Inferior parietal cortex (tissue), 1 donor: ENCODE results near the gene FUBP1.
A peak's percentile ranks its signal among the peaks of the same experiment; 100 is the strongest.
"Not testable (repeated sequence)": the region's sequence is repeated elsewhere in the genome, so short reads cannot be mapped to it uniquely, and the experiment has no call there.

Source experiments
- DNase-seq: peaks from one replicate; pipeline ENCODE4 v3.0.0-alpha.2; 2016; ENCODE audit errors: extremely low spot score

FUBP1 gene

DNA sequence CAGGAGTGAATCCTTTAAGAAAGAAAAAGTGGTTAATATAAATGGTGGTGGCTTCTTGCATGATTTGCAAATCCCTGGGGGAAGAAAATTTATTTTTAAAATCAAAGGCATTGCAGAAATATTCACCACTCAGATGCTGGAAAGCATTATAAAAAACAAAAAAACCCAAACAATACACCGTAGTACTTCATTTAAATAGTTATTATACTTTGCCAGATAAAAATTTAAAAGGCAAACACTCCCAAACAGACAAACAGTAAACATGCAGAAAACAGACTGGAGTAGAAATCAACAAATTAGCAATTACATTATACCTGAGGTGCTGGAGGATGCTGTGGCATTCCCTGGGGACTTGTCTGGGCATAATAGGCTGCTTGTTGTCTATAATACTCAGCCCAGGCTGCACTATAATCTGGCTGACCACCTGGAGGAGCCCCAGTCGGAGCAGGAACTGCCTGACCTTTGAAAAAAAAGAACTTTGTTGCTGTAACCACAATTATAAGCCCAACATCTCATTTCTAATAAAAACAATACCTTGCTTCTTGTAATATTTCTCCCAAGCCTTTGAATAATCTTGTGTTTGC, 29.9 kb downstream of the FUBP1 start:
- no peak for DNase-seq

- DNase-seq = no peak
Measured at GRCh38 chr1:77945345-77945744, 33.5 kb downstream of the FUBP1 start.

GRCh38 chr1:77942400-77943140, 36.3 kb downstream of the FUBP1 start:
- DNase-seq = no peak

DNA sequence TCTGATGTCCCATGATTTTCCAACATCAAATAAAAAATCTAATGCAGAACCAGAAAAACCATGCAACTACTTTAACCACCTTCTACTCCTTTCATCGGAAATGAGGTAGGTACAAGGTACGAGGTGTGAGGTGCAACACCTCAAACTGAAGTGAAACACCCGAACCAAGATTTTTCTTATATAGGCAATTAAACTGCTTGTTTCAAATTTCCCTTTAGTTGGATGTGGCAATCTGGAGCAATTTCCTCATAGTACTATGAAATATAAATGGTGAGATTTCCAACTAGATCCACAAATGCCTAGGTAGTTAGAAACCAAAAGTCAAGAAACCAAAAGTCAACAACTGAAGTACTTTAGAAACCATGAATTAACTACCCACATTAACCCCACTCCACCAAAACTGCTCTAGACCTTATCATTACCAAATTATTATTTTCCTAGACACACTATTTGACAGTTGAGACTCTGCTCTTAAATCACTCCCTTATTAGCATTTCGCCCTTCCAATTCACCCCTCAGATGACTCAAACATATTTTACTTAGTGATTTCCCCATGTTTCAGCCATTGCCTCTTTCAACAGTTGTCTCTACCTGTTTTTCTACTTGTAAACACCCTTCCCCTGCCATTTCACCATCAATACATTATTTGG, 37.8 kb downstream of the FUBP1 start:
- no peak for DNase-seq

DNA sequence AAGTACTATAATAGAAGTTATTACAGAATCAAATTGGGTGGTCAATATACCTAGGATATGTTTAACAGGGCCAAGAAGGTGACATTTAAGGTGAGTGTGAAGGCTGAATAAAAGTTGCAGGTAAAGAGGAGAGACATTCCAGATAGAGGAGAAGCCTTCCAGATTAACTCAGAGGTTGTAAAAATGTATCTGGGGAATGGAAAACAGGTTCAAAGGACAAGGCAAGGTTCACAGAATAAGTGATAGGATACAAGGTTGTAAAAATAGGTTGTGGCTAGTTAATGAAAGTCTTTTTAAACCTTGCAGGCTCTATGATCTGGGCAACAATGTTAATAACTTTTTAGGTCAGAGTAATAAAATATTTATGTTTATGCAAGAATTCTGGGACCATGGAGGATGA, 40.2 kb downstream of the FUBP1 start:
- DNase-seq = no peak

DNA sequence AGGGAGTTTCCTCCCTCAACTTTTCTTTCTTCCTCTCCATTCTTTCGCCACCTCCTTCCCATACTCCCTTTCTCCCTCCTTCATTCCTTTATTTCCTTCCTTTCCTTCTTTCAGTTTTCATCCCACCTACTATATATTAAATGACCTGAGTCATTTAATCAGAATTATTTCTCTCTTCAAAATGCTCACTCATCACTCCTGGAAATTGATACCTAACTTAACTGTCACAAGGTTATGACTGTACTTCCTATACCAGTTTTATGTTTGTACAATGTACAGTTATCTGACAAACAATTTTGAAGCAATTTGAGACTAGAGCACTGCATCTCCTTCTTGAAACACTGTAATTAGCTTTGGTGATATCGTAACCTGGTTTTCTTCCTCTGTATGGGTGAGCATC, 49.1 kb downstream of the FUBP1 start:
- DNase-seq = no peak

GRCh38 chr1:77927414-77927813, 51.5 kb downstream of the FUBP1 start:
- no peak for DNase-seq

DNA sequence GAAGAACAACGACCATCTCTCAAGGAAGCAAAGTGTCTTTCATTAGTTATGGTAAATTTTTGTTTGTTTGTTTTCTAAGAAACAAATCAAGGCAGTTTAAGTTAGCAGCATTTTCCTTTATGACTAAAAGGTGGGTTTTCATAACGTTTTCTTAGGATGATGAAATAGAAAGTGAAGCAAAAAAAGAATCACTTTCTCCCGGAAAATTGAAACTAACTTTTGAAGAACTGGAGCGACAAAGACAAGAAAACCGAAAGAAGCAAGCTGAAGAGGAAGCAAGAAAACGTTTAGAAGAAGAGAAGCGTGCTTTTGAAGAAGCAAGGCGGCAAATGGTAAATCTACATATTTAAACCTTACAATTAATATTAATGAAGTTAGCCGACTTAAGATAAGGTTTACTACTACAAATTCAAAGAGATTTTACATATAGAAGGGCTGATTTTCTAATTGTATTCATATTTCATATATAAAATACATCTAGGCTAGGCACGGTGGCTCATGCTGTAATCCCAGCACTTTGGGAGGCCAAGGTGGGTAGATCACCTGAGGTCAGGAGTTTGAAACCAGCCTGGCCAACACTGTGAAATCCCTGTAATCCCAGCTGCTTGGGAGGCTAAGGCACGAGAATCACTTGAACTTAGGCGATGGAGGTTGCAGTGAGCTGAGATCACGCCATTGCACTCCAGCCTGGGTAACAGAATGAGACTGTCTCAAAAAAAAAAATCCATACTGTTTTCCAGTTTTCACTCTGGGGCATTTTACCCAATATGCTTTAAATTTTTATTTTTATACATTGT, 52.1 kb downstream of the FUBP1 start:
- DNase-seq = no peak

DNA sequence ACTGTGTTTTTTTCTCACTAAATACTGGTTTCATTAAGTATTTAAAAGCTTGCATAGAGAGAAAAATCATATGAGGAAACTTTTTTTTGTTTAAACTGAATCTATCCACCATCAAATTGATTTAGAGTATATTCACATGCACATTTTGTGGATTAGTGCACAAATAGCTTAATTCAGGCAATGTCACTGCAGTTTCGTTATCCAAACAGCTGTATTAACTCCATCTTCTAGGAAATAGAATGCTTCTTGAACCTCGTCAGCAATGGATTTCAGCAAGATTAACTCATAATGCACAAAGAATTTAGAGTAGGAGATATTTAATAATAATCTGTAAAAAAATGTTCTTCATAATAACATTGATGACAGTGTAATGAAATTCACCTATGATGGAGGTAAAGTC, 52.9 kb downstream of the FUBP1 start:
- no peak for DNase-seq

- no peak for DNase-seq
Measured at GRCh38 chr1:77925518-77925917, 53.4 kb downstream of the FUBP1 start.

GRCh38 chr1:77918918-77919317, 60.0 kb downstream of the FUBP1 start:
- not testable (repeated sequence) for DNase-seq

DNA sequence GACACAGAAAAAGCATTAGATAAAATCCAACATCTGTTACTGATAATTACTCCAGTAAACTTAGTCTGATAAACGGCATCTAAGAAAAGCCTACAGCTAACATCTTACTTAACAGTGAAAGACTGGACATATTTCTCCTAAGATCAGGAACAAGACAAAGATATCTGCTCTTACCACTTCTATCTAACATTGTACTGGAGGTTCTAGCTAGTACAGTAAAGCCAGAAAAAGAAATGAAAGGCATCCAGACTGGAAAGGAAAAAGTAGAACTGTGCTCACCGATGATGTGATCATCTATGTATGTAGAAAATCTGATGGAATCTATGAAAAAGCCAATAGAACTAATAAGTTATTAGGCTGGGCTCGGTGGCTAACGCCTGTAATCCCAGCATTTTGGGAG, 68.8 kb downstream of the FUBP1 start:
- DNase-seq = no peak

DNA sequence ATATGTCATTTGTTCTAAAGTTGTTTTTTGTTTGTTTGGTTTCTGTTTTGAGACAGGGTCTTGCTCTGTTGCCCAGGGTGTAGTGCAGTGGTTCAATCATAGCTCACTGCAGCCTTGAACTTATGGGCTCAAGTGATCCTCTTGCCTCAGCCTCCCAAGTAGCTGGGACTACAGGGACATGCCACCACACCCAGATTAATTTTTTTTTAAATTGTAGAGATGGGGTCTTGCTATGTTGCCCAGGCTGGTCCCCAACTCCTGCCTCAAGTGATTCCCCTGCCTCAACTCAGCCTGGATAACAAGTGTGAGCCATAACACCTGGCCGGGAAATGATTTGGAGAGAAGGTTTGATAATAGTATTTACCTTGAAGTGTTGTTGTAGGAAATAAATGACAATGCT, 72.2 kb downstream of the FUBP1 start:
- no peak for DNase-seq

DNA sequence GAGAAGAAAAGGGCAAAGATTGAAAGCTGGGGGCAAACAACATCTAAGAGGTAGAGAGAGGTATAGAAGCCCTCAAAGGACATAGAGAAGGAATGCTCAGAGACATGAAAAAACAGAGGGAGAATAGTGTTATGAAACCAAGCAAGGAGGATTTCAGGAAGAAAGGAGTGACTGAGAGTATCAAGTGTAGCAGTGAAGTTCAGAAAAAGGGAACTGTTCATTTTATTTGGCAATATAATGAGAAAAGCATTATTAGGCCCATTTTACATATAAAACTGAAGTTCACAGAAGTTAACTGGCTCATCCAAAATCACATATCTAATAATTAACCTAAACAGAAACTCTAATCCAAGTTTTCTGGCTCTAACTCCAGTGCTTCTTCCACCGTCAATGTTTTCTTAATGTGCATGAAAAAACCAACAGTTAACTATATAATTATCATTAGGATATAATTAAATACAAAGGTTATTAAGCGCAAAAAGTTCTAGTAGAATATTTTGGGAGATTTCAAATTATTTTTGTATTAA, 72.8 kb downstream of the FUBP1 start:
- no peak for DNase-seq

- DNase-seq = no peak
Measured at GRCh38 chr1:77905603-77906002, 73.3 kb downstream of the FUBP1 start.

GRCh38 chr1:77900687-77901293, 78.1 kb downstream of the FUBP1 start:
- DNase-seq = peak; percentile 64

- no peak for DNase-seq
Measured at GRCh38 chr1:77899647-77900320, 79.1 kb downstream of the FUBP1 start.
